HG03139 (cell line): ENCODE measurements around the gene FHIT.

Experiments used
- ATAC-seq: cut with Tn5 transposase; IDR thresholded peaks from one replicate; pipeline ENCODE4 v1.9.1; 2021; ENCODE audit not compliant: unreplicated experiment

FHIT gene

DNA sequence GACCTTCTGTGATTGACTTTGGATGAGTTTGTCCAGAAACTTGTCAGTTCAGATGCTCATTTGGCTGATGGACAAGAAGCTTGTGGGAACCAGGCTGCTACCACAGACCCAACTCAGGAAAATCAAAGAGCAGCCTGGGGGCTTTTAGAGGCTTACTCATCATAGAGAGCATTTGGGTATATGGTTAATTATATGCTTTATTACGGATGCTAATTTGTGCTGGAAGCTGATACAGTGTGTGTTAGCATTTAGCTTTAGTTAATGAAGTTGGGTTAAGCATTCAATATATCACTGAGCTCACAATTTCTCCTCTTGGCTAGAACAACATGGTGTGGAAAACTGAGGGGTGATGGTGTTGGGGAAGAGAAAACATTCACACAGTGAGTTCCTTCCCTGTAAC is 1537.2 kb downstream of the FHIT start:
- no peak for ATAC-seq

DNA sequence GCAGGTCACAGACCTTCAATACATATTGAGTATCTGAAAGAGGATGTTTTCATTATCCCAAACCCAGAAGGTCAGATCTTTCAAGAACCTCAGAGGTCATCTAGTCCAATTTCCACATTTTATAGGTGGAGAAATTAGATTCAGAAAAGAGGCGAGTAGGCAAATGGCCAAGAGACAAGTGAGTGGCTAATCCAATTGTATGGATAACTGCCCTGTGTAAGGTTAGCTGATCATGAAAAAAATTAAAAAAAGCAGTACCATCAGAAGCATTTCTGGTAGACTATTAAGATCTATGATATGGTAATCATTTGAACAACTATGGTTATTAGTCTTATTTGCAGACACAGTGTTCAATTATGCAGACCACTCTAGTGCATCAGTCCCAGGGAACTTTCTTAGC is 1540.7 kb downstream of the FHIT start:
- no peak for ATAC-seq

DNA sequence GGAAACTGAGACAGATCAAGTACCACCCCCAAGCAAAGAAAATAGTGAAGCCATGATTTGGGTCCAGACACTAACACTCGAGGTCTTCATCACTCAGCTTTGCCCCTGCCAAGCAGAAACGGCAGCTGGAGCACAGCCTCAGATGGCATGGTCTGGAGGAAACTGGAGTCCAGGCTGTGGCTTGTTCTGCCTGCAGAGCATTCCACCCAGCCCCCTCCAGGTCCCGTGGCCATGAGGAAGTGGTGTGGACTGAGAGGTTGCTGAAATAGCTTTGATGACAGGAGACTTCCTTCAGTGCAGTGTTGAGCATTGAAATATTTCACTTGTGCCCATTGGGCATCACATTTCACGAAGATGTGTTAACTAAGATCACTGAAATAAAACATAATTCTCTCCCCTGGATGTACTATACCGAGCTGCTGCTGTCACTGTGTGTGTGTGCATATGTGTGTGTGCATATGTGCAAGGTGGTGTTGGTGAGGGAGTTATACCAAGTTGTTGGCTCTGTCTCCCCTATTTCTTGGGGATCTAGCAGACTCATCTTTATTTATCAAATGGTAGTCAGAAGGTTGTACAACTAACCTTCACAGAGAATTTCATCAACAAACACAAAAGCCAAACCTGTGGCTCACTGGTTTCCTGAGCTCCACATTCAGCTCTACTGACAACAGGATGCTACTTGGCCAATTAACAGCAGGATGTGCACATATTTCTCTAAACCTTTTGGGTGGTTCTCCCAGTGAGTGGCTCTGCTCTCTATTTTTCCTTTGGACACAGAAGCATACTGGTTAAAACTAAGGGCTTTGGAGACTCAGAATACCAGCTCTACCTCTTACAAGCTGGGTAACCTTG is 1541.3 kb downstream of the FHIT start:
- no peak for ATAC-seq

DNA sequence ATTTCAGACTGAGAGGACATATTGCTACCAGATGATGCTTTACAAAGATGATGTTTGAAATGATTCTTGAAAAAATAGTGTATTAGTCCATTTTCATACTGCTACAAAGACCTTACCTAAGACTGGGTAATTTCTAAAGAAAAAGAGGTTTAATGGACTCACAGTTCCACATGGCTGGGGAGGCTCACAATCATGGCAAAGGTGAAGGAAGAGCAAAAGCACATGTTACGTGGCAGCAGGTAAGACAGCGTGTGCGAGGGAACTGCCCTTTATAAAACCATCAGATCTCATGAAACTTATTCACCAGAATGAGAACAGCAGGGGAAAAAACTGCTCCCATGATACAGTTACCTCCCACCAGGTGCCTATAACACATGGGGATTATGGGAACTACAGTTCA is 1543.0 kb downstream of the FHIT start:
- ATAC-seq: no peak

DNA sequence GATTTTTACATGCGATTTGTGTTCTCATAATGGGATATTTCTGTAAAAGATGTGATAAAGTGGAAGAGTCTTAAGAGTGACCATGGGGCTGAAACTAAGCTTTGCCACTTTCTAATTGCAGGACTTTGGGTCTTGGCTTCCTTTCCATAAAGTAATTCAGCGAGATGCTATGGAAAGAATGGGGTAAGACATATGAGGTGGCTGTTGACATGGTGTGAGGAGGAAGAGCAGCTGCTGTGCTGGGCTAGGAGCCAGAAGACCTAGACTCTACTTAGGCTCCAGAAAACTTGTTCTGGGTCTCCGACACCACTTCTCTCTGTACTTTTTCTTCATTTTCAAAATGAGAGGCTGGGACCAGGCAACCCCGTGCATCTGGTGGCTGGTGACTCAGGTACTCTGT is 1547.0 kb downstream of the FHIT start:
- no peak for ATAC-seq

DNA sequence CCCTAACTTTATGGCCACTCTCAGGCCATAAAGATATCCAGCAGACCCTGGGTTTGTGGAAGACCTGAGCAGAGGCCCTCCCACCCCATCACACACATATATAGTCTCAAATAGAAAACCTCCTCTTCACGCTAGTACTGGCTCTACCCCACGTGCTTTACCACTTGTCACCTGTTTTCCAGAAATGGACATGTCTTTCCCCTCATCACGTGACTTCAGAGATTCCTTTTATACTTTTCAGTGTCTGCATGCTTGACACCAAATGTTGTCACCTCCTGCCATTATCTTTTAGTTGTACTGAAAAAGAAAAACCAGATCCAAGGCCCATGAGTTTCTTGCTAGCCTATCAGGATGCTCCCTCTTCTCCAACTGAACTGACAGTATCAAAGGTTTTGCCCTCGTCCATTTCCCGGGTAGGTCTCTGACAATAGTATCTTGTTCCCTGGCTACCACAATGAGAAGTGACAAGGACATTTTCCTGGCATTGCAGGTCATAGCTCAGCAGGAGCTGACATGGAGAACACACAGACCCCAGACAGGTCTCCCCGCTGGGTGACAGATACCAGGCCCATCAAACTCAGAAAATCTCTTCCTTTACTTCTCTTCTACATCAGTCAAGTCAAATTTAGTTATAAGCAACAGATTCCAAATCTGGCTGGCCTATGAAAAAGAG is 1551.5 kb downstream of the FHIT start:
- no peak for ATAC-seq
